ENCODE measurements around the gene GRIFIN.
A peak's percentile ranks its signal among the peaks of the same experiment; 100 is the strongest.

The GRIFIN gene

DNA sequence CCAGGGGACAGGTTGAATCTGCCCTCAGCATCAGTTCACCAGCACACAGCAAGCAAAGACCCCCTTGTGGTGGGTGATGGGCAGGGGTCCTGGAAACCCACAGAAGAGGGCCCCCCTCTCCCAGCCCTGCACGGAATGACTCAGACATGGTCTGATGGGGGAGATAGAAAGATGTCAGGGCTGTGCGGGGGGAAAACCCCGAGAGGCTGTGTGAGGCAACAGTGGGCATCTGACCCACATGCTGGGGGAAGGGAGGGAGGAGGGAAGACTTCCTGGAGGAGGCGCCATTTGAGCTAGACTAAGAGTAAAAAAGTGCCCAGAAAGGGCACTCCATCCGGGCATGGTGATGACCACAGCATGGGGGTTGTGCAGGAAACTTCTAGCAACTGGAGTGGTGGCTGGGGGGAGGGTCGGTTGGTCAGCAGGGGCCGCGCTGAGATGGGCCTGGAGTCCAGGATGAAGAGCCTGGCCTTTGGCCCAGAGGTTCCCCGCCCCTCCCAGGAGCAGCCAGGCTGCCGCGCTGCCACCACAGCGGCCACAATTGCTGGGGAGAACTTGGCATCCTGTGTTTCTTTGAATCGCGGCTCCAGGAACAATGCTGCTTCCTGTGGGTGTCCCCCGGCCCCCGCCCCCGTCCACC, 45.9 kb upstream of the GRIFIN start:
- H3K27me3 ChIP-seq (replicated peaks; ENCODE audit: control insufficient read depth, insufficient read depth, low read length) = no peaks in the 10 kb centered on the region; the same call in 1 of the 2 replicates
- TF ChIP-seq, protein P1, sequence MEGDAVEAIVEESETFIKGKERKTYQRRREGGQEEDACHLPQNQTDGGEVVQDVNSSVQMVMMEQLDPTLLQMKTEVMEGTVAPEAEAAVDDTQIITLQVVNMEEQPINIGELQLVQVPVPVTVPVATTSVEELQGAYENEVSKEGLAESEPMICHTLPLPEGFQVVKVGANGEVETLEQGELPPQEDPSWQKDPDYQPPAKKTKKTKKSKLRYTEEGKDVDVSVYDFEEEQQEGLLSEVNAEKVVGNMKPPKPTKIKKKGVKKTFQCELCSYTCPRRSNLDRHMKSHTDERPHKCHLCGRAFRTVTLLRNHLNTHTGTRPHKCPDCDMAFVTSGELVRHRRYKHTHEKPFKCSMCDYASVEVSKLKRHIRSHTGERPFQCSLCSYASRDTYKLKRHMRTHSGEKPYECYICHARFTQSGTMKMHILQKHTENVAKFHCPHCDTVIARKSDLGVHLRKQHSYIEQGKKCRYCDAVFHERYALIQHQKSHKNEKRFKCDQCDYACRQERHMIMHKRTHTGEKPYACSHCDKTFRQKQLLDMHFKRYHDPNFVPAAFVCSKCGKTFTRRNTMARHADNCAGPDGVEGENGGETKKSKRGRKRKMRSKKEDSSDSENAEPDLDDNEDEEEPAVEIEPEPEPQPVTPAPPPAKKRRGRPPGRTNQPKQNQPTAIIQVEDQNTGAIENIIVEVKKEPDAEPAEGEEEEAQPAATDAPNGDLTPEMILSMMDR (IDR thresholded peaks at IDR 0.05; ENCODE audit: insufficient read depth, low read length, poor library complexity, severe bottlenecking) = no peak
- H3K36me3 ChIP-seq (ENCODE audit: control insufficient read depth, insufficient read depth, low read length) = no peaks in the 10 kb centered on the region
- no peak overlapping the region for H3K4me3 ChIP-seq (replicated peaks; ENCODE audit: low read depth, low read length)
- peak; percentile 45 for DNase-seq (ENCODE audit: extremely low read depth, insufficient read length)

DNA sequence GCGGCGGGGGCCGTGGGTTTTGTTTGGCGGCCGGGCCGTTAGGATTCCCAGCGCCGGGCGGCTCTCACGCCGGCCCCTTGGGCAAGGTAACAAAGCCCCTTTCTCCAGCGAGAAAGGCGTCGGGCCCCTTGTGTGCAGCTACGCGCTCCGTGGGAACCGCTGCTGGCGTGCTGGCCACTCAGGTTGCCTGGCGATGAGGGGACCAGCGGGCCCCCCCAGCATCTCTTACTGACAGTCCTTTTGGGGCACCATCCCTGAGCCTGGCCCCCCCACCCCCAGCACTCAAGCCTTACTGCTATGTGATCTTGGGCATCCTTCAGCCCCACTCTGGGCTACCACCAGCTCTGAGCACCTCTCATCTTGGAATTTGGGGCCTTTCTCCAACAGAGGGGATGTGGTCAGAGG, 45.1 kb upstream of the GRIFIN start:
- no peak overlapping the region for H3K4me3 ChIP-seq (replicated peaks; ENCODE audit: low read depth, low read length)

DNA sequence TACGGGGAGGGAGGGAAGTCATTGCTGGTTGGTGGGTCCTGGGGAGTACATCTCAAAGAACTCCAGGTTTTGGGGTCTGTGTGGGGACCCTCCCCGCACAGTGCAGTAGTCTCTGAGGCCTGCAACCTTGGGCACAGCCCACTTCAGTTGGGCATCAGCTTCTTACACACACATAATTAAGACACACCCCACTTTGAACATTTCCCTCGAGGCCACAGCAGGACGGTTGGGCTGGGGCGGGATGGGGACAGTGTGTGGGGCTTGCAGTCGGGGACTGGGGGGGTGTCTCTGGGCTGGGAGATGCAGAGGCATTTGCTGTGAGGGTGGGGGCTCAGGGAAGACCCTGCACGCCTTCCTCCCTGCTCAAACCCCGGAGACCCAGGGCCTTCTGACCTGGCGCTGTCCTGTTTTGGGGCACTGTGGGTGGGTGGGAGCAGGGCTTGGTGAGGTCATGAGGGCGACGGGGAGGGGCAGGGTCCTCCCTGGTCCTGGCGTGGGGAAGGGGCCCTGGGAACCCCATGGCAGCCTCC, 44.6 kb upstream of the GRIFIN start:
- no peak overlapping the region; the same call in 1 of the 2 replicates for H3K4me3 ChIP-seq (replicated peaks; ENCODE audit: low read depth, low read length)
- H3K27me3 ChIP-seq (replicated peaks; ENCODE audit: control insufficient read depth, insufficient read depth, low read length) = no peaks in the 10 kb centered on the region; the same call in 1 of the 2 replicates
- DNase-seq (ENCODE audit: extremely low read depth, insufficient read length) = no peak
- TF ChIP-seq, protein P1 (IDR thresholded peaks at IDR 0.05; ENCODE audit: insufficient read depth, low read length, poor library complexity, severe bottlenecking) = no peak
- no peaks in the 10 kb centered on the region for H3K36me3 ChIP-seq (ENCODE audit: control insufficient read depth, insufficient read depth, low read length)

More for the DNA sequence above, 45.1 kb upstream of the GRIFIN start:
- DNase-seq (ENCODE audit: extremely low read depth, insufficient read length) = no peak
- TF ChIP-seq, protein P1 (IDR thresholded peaks at IDR 0.05; ENCODE audit: insufficient read depth, low read length, poor library complexity, severe bottlenecking) = no peak
- H3K27me3 ChIP-seq (replicated peaks; ENCODE audit: control insufficient read depth, insufficient read depth, low read length) = no peaks in the 10 kb centered on the region; the same call in 1 of the 2 replicates
- H3K36me3 ChIP-seq (ENCODE audit: control insufficient read depth, insufficient read depth, low read length) = no peaks in the 10 kb centered on the region

DNA sequence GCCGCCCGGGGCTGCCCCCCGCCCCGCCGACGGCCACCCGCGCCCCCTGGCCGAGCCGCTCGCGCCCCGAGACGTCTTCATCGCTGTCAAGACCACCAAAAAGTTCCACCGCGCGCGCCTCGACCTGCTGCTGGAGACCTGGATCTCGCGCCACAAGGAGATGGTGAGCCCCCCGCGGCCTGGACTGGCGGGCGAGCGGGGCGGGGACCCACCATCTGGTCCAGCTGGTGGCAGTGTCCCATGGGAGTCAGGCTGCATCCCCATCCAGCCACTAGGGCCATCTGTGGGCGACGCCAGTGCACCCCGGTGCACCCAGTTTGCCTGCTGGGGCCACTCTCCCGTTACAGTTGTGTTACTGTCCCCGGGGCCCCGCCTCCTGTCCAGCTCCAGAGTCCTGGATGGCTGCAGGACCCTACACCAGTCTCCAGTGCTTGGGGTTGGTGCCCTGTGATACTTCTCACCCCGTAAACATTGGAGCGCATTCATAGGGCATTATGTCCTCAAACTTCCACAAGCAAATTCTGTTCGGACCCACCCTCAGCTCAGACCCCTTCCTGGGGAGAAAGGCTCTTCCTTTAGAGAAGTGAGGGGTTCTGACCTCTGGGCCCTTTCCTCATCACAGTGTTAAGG, 44.0 kb upstream of the GRIFIN start:
- TF ChIP-seq, protein P1 (IDR thresholded peaks at IDR 0.05; ENCODE audit: insufficient read depth, low read length, poor library complexity, severe bottlenecking) = peak; percentile 8
- Histone ChIP-seq H3K4me3 (replicated peaks; ENCODE audit: low read depth, low read length) (peak overlapping the region; percentile 36), H3K36me3 (ENCODE audit: control insufficient read depth, insufficient read depth, low read length) (no peaks in the 10 kb centered on the region), H3K27me3 (replicated peaks; ENCODE audit: control insufficient read depth, insufficient read depth, low read length) (no peaks in the 10 kb centered on the region; the same call in 1 of the 2 replicates)
- DNase-seq (ENCODE audit: extremely low read depth, insufficient read length) = no peak

DNA sequence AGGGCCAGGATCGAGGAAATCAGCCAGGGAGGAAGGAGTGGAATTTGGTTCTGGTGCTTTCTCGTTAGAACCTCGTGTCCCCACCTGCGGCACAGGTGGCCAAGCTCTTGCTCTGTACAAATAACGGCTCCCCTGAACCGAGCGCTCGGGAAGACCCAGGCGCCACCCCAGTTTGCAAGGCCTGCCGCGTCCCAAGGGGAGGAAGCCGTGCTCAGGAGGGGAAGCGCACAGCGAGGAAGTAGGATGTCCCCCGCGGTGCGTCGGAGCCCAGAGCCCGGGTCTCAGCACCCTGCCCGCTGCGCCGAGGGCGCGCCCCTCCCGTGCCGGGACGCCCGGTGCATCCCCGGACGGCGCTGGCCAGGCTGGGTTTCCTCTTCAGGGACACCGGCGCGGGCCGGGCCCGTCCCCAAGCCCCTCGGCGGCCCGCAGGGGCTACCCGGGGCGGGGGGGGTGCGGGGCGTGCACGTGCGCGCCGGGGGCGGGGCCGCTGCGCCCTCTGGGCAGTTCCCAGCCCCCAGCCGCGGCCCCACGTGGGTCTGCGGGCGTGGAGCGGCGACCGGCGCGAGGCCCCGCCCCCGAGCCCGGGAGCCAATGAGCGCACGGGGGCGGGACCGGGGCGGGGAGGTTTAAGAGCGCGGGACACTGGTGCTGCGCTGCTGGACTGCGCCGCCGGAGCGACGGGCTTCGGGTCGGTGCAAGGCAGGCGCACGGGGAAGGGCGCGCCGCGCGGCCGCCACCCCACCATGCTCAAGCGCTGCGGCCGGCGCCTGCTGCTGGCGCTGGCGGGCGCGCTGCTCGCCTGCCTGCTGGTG, 43.1 kb upstream of the GRIFIN start, which contains the start of gene LFNG:
TSS of gene LFNG (plus strand) at position 656 of the 812 bp plus-strand sequence. CDS start at position 744, 88 bp downstream.
- TF ChIP-seq, protein P1 (IDR thresholded peaks at IDR 0.05; ENCODE audit: insufficient read depth, low read length, poor library complexity, severe bottlenecking) = no peak
- no peaks in the 10 kb centered on the region; the same call in 1 of the 2 replicates for H3K27me3 ChIP-seq (replicated peaks; ENCODE audit: control insufficient read depth, insufficient read depth, low read length)
- peak; percentile 88 for DNase-seq (ENCODE audit: extremely low read depth, insufficient read length)
- no peaks in the 10 kb centered on the region for H3K36me3 ChIP-seq (ENCODE audit: control insufficient read depth, insufficient read depth, low read length)
- peak within 1 kb of the TSS; percentile 58 for H3K4me3 ChIP-seq (replicated peaks; ENCODE audit: low read depth, low read length)

All from GM06990 (cell line).